GM06990 (cell line): ENCODE measurements around the gene MYH1.

Experiments
- DNase-seq: peaks from one replicate; pipeline ENCODE4 v3.0.0-alpha.2; 2011; ENCODE audit not compliant: insufficient read length; ENCODE audit errors: extremely low read depth
- H3K27me3 ChIP-seq: replicated peaks from 2 replicates; pipeline ENCODE4 v1.6.0; 2011; ENCODE audit warnings: low read length; ENCODE audit not compliant: control insufficient read depth, insufficient read depth
- H3K36me3 ChIP-seq: 2 replicates; pipeline ENCODE4 v1.5.1; 2011; ENCODE audit warnings: low read length; ENCODE audit not compliant: control insufficient read depth, insufficient read depth
- H3K4me3 ChIP-seq: replicated peaks from 2 replicates; pipeline ENCODE4 v1.5.1; 2011; ENCODE audit warnings: low read depth, mild to moderate bottlenecking, control low read depth, low read length
- TF ChIP-seq, protein P1 (sequence below): IDR thresholded peaks from 2 replicates; pipeline ENCODE4 v1.5.1; 2011; ENCODE audit warnings: low read length, control low read depth, mild to moderate bottlenecking, inconsistent platforms; ENCODE audit not compliant: insufficient read depth, poor library complexity, severe bottlenecking

MYH1 gene

DNA sequence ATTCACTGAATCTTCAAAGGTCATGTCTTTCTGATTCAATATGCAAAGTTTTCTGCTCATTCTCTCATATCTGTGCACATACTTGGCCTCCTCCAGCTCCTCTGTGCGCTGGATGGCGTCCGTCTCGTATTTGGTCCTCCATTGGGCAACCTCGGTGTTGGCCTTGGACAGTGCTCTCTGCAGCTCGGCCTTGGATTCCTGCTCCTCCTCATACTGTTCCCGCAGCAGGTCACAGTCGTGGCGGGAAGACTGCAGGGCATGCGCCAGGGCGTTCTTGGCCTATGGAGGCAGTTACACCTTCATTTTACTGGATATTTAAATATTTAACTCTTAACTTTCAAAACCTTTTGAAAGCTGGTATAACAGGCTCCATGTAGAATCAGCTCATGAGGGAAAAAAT is 8.2 kb upstream of the MYH1 start:
- TF ChIP-seq, protein P1, sequence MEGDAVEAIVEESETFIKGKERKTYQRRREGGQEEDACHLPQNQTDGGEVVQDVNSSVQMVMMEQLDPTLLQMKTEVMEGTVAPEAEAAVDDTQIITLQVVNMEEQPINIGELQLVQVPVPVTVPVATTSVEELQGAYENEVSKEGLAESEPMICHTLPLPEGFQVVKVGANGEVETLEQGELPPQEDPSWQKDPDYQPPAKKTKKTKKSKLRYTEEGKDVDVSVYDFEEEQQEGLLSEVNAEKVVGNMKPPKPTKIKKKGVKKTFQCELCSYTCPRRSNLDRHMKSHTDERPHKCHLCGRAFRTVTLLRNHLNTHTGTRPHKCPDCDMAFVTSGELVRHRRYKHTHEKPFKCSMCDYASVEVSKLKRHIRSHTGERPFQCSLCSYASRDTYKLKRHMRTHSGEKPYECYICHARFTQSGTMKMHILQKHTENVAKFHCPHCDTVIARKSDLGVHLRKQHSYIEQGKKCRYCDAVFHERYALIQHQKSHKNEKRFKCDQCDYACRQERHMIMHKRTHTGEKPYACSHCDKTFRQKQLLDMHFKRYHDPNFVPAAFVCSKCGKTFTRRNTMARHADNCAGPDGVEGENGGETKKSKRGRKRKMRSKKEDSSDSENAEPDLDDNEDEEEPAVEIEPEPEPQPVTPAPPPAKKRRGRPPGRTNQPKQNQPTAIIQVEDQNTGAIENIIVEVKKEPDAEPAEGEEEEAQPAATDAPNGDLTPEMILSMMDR, result no peak
- no peak for DNase-seq
- Histone ChIP-seq H3K4me3 (no peak overlapping the region), H3K36me3 (no peaks in the 10 kb centered on the region), H3K27me3 (no peaks in the 10 kb centered on the region)

DNA sequence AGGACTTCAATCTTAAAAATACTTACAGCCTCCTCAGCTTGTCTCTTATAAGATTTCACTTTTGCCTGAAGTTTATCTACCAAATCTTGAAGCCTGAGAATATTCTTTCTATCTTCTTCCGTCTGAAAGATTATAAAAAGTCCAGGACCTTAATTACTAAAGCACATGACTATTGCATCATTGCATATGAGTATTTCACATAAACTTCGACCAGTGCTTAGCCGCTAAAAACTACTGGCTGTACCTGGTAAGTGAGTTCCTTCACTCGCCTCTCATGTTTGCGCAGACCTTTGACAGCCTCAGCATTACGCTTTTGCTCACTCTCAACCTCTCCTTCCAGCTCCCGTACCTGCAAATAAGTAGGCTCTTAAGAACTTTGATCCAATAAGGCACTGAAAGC is 4.7 kb upstream of the MYH1 start:
- Histone ChIP-seq H3K27me3 (no peaks in the 10 kb centered on the region), H3K4me3 (no peak overlapping the region), H3K36me3 (no peaks in the 10 kb centered on the region)
- TF ChIP-seq, protein P1, result no peak
- DNase-seq, result no peak

DNA sequence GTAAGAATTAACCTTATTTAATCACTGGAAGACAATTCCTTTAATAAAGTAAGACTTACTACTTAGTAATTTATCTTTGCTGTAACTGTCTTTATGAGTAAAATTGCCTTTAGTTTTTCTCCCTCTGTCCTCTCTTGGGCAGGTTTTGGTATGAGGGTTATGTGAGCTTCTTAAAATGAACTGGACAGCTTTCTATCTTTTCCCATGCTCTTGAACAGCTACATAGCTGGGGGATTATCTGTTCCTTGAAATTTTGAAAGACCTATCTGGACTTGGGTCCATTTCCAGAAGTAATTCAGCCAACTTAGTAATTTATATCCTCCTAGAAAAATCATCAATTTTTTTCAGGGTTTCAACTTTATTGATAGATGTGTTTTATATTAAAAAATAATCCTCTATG is 3.6 kb upstream of the MYH1 start:
- TF ChIP-seq, protein P1, result no peak
- no peak for DNase-seq
- Histone ChIP-seq H3K27me3 (no peaks in the 10 kb centered on the region), H3K36me3 (no peaks in the 10 kb centered on the region), H3K4me3 (no peak overlapping the region)

DNA sequence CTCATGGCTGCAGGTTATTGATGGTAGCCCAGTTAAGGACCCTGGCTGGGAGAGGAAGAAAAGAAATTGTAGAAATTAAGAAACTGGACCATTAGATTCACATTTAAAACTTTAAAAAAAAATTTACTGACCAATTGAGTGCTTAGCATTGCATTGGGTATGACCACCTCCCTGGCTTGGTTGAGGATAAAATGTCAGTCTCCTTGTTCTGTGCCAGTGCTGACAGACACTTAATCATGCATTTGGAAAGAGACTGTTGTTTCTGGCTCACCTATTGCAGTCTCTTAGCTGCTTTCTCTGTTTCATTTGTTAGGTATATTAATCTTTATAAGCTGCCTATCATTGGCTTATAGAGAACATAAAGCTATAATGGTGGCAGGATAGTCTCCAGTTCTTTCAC is 1.7 kb downstream of the MYH1 start:
- DNase-seq, result no peak
- no peak overlapping the region for H3K4me3 ChIP-seq
- TF ChIP-seq, protein P1, result no peak
- no peaks in the 10 kb centered on the region for H3K36me3 ChIP-seq
- H3K27me3 ChIP-seq, result no peaks in the 10 kb centered on the region

DNA sequence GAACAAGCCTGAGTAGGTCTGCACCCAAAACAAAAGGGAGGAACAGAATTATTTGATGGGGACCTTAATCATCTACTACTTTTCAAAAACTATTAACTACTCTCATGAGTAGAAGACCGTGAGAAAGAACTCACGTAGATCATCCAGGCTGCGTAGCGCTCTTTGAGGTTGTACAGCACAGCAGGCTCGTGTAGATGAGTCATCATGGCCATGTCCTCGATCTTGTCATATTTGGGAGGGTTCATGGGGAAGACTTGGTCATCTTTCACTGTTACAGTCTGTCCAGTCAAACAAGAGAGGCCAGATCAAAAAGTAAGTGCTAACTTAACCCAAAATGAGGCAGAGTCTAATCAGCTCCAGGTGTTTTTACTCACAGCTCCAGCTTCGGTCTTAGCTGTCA is 2.3 kb downstream of the MYH1 start:
- Histone ChIP-seq H3K4me3 (no peak overlapping the region), H3K36me3 (no peaks in the 10 kb centered on the region), H3K27me3 (no peaks in the 10 kb centered on the region)
- TF ChIP-seq, protein P1, result no peak
- DNase-seq, result no peak
